H9 (cell line): ENCODE measurements around the gene MALRD1. TPM values are rescaled to one million over a fixed set of nuclear protein-coding genes. Genes with fewer than 3 reads are reported as not detected.

Experiments
- DNase-seq: peaks from one replicate; pipeline ENCODE4 v3.0.0-alpha.2; 2017
- H2AFZ ChIP-seq: one replicate; pipeline ENCODE4 v1.6.1; 2013; ENCODE audit warnings: mild to moderate bottlenecking, low read length, control low read depth, moderate library complexity
- H2AK5ac ChIP-seq: 2 replicates; pipeline ENCODE4 v1.6.1; 2013; ENCODE audit warnings: low read length, control low read depth, mixed read lengths; ENCODE audit not compliant: insufficient read length
- H2BK120ac ChIP-seq: one replicate; pipeline ENCODE4 v1.6.1; 2013; ENCODE audit warnings: low read depth, mild to moderate bottlenecking, low read length, control low read depth, inconsistent platforms; ENCODE audit not compliant: poor library complexity, severe bottlenecking
- H2BK12ac ChIP-seq: 2 replicates; pipeline ENCODE4 v1.6.1; 2013; ENCODE audit warnings: low read length, control low read depth, mixed read lengths, low read depth; ENCODE audit not compliant: insufficient read length
- H2BK15ac ChIP-seq: 2 replicates; pipeline ENCODE4 v1.6.1; 2013; ENCODE audit warnings: low read depth, low read length, control low read depth
- H2BK20ac ChIP-seq: one replicate; pipeline ENCODE4 v1.6.1; 2013; ENCODE audit warnings: low read depth, mild to moderate bottlenecking, low read length, control low read depth, inconsistent platforms; ENCODE audit not compliant: poor library complexity, severe bottlenecking
- H2BK5ac ChIP-seq: 2 replicates; pipeline ENCODE4 v1.6.1; 2013; ENCODE audit warnings: low read length, control low read depth, mixed read lengths; ENCODE audit not compliant: insufficient read length
- H3K14ac ChIP-seq: 2 replicates; pipeline ENCODE4 v1.6.1; 2013; ENCODE audit warnings: low read length, control low read depth; ENCODE audit not compliant: insufficient read depth
- H3K18ac ChIP-seq: 2 replicates; pipeline ENCODE4 v1.6.1; 2013; ENCODE audit warnings: low read depth, mild to moderate bottlenecking, mixed read lengths, low read length, control low read depth; ENCODE audit not compliant: insufficient read length
- H3K23ac ChIP-seq: 2 replicates; pipeline ENCODE4 v1.6.1; 2013; ENCODE audit warnings: low read length, control low read depth, mixed read lengths, low read depth; ENCODE audit not compliant: insufficient read length
- H3K23me2 ChIP-seq: 2 replicates; pipeline ENCODE4 v1.6.1; 2013; ENCODE audit warnings: low read depth, mild to moderate bottlenecking, mixed read lengths, low read length, control low read depth; ENCODE audit not compliant: insufficient read length, poor library complexity, severe bottlenecking
- H3K27ac ChIP-seq: 2 replicates; pipeline ENCODE4 v1.5.1; 2013; ENCODE audit warnings: low read length, control low read depth, mixed read lengths, low read depth; ENCODE audit not compliant: insufficient read length
- H3K27me3 ChIP-seq: 2 replicates; pipeline ENCODE4 v1.6.1; 2013; ENCODE audit warnings: low read length, control low read depth, inconsistent platforms; ENCODE audit not compliant: insufficient read depth
- H3K4ac ChIP-seq: 2 replicates; pipeline ENCODE4 v1.6.1; 2013; ENCODE audit warnings: low read depth, mild to moderate bottlenecking, control low read depth, inconsistent platforms, low read length, moderate library complexity
- H3K4me1 ChIP-seq: 2 replicates; pipeline ENCODE4 v1.6.1; 2013; ENCODE audit warnings: low read length, control low read depth, inconsistent platforms; ENCODE audit not compliant: insufficient read depth
- H3K4me2 ChIP-seq: 2 replicates; pipeline ENCODE4 v1.6.1; 2013; ENCODE audit warnings: low read length, control low read depth, mixed read lengths; ENCODE audit not compliant: insufficient read length, insufficient read depth
- H3K56ac ChIP-seq: 2 replicates; pipeline ENCODE4 v1.6.1; 2013; ENCODE audit warnings: low read depth, mild to moderate bottlenecking, mixed read lengths, low read length, control low read depth; ENCODE audit not compliant: insufficient read length
- H3K79me1 ChIP-seq: 2 replicates; pipeline ENCODE4 v1.6.1; 2013; ENCODE audit warnings: low read depth, mild to moderate bottlenecking, moderate library complexity, low read length, control low read depth, inconsistent platforms; ENCODE audit not compliant: insufficient read depth, poor library complexity, severe bottlenecking
- H3K79me2 ChIP-seq: 2 replicates; pipeline ENCODE4 v1.6.1; 2013; ENCODE audit warnings: low read length, control low read depth, inconsistent platforms; ENCODE audit not compliant: insufficient read depth
- H3K9ac ChIP-seq: 2 replicates; pipeline ENCODE4 v1.6.1; 2013; ENCODE audit warnings: low read length, control low read depth, mixed read lengths; ENCODE audit not compliant: insufficient read length; ENCODE audit errors: extremely low read depth
- H3K9me3 ChIP-seq: one replicate; pipeline ENCODE4 v1.6.1; 2013; ENCODE audit warnings: low read depth, low read length, inconsistent platforms; ENCODE audit not compliant: control insufficient read depth
- H3T11ph ChIP-seq: one replicate; pipeline ENCODE4 v1.6.1; 2013; ENCODE audit warnings: mild to moderate bottlenecking, low read length, control low read depth, inconsistent platforms
- H4K20me1 ChIP-seq: one replicate; pipeline ENCODE4 v1.6.1; 2013; ENCODE audit not compliant: control insufficient read depth, insufficient read length, insufficient read depth
- H4K5ac ChIP-seq: 2 replicates; pipeline ENCODE4 v1.6.1; 2013; ENCODE audit warnings: low read depth, mild to moderate bottlenecking, mixed read lengths, low read length, control low read depth; ENCODE audit not compliant: insufficient read length
- H4K8ac ChIP-seq: replicated peaks from 2 replicates; pipeline ENCODE4 v1.6.1; 2013; ENCODE audit warnings: low read length, control low read depth, mixed read lengths, low read depth; ENCODE audit not compliant: insufficient read length
- H4K91ac ChIP-seq: 2 replicates; pipeline ENCODE4 v1.6.1; 2013; ENCODE audit warnings: low read depth, mild to moderate bottlenecking, moderate library complexity, mixed read lengths, low read length, control low read depth; ENCODE audit not compliant: insufficient read length
- H3K27ac Mint-ChIP-seq, 3 experiments: 2 replicates in 2 of 3; 3 replicates in 1 of 3; pipeline ENCODE4 v1.8.0; 2020 to 2021; ENCODE audit warnings: mixed read lengths in 3 of 3, mild to moderate bottlenecking in 1 of 3, moderate library complexity in 1 of 3
- H3K27me3 Mint-ChIP-seq: 2 replicates; pipeline ENCODE4 v1.8.0; 2021; ENCODE audit warnings: low read depth, mild to moderate bottlenecking, moderate library complexity, mixed read lengths
- H3K36me3 Mint-ChIP-seq, 3 experiments: 2 replicates in 2 of 3; 3 replicates in 1 of 3; pipeline ENCODE4 v1.8.0; 2020 to 2021; ENCODE audit warnings: low read depth in 3 of 3, mixed read lengths in 3 of 3; ENCODE audit not compliant: insufficient read depth in 1 of 3
- H3K4me1 Mint-ChIP-seq, 2 experiments: 2 replicates each; pipeline ENCODE4 v1.8.0; 2020; ENCODE audit warnings: mixed read lengths in 2 of 2
- H3K4me3 Mint-ChIP-seq, 2 experiments: 2 replicates in 1 of 2; 3 replicates in 1 of 2; pipeline ENCODE4 v1.8.0; 2020 to 2021; ENCODE audit warnings: mild to moderate bottlenecking in 2 of 2, mixed read lengths in 2 of 2, moderate library complexity in 1 of 2
- H3K9me3 Mint-ChIP-seq, 2 experiments: 2 replicates in 1 of 2; 3 replicates in 1 of 2; pipeline ENCODE4 v1.8.0; 2020; ENCODE audit warnings: mild to moderate bottlenecking in 2 of 2, mixed read lengths in 2 of 2, moderate library complexity in 1 of 2
- WGBS: extraction: QIAGEN DNeasy Blood & Tissue Kit; methylation state at CpG from one replicate; pipeline ENCODE4 v1.1.7; 2013; ENCODE audit warnings: missing lambda C conversion rate, low lambda C conversion rate, mixed read lengths; ENCODE audit not compliant: insufficient read length; ENCODE audit errors: extremely low coverage; 5-methylcytosine and 5-hydroxymethylcytosine counted together
- total RNA-seq: library from RNA; stranded (reverse); gene quantifications from 2 replicates; pipeline ENCODE4 v1.2.1, GENCODE V29; 2021
- TF ChIP-seq, protein P1 (sequence below): fragments of 200-600 bp; sonication (generic); conservative IDR thresholded peaks from 3 replicates; pipeline ENCODE4 v1.8.0; 2021; ENCODE audit warnings: antibody characterized with exemption, mild to moderate bottlenecking

The MALRD1 gene
- total RNA-seq, 1 experiment from 2014 or later, result 0.20 TPM

GRCh38 chr10:19499291-19499770 is 450.7 kb downstream of the MALRD1 start:
- Histone ChIP-seq H4K8ac (no peak overlapping the region), H2BK20ac (no peak overlapping the region), H4K20me1 (no peaks in the 10 kb centered on the region), H3K4me2 (no peak overlapping the region), H2BK5ac (no peak overlapping the region), H3K4me1 (no peaks in the 10 kb centered on the region; the same call in 1 of the 2 replicates), H4K5ac (no peak overlapping the region), H3K79me1 (no peaks in the 10 kb centered on the region), H3T11ph (no peak overlapping the region), H3K4ac (no peak overlapping the region), H3K9me3 (no peaks in the 10 kb centered on the region), H2BK15ac (no peak overlapping the region), H3K23me2 (no peaks in the 10 kb centered on the region), H3K56ac (no peak overlapping the region), H2AFZ (no peak overlapping the region), H3K27me3 (no peaks in the 10 kb centered on the region), H3K18ac (no peak overlapping the region), H3K27ac (no peak overlapping the region), H3K14ac (no peak overlapping the region), H2AK5ac (no peak overlapping the region), H4K91ac (no peak overlapping the region), H3K79me2 (no peaks in the 10 kb centered on the region), H2BK120ac (no peak overlapping the region), H2BK12ac (no peak overlapping the region), H3K23ac (no peak overlapping the region), H3K9ac (no peak overlapping the region)
- Mint-ChIP-seq H3K4me3 (no peak overlapping the region), H3K36me3 (peaks cover 0 to 9% (median 3%) of the 10 kb centered on the region in 3 experiments; a peak in 3 of 7 replicates), H3K27me3 (no peaks in the 10 kb centered on the region), H3K9me3 (peaks cover 4% of the 10 kb centered on the region in 2 experiments; a peak in 4 of 5 replicates), H3K27ac (no peak overlapping the region), H3K4me1 (peaks cover 12 to 13% of the 10 kb centered on the region in 2 experiments)
- WGBS, result no CpG with 5 or more reads among the region's 1 CpG
- no peak for DNase-seq
- TF ChIP-seq, protein P1, sequence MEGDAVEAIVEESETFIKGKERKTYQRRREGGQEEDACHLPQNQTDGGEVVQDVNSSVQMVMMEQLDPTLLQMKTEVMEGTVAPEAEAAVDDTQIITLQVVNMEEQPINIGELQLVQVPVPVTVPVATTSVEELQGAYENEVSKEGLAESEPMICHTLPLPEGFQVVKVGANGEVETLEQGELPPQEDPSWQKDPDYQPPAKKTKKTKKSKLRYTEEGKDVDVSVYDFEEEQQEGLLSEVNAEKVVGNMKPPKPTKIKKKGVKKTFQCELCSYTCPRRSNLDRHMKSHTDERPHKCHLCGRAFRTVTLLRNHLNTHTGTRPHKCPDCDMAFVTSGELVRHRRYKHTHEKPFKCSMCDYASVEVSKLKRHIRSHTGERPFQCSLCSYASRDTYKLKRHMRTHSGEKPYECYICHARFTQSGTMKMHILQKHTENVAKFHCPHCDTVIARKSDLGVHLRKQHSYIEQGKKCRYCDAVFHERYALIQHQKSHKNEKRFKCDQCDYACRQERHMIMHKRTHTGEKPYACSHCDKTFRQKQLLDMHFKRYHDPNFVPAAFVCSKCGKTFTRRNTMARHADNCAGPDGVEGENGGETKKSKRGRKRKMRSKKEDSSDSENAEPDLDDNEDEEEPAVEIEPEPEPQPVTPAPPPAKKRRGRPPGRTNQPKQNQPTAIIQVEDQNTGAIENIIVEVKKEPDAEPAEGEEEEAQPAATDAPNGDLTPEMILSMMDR, result no peak
